Inferior parietal cortex (tissue), 1 donor: ENCODE results near the gene DAW1.
"Not testable (repeated sequence)": the region's sequence is repeated elsewhere in the genome, so short reads cannot be mapped to it uniquely, and the experiment has no call there.

Source experiments
- DNase-seq: peaks from one replicate; pipeline ENCODE4 v3.0.0-alpha.2; 2016; ENCODE audit errors: extremely low spot score

DAW1 gene

DNA sequence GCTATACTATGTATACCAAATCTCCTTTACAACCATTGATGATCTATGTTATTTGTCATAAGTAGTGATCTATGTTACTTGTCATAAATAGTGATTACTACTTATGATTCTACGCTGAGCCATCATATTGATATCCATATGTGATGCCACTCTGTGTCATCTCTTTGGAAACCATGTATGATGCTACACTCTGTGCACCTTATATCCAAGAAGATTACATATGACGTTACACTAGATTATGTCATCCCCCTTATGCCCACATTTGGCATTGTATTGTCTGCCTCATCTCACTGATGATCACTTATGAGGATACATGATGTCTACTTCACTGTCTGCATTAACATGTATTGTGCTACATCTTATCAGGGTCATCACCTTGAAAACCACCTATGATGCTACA, 42.9 kb downstream of the DAW1 start:
- no peak for DNase-seq

DNA sequence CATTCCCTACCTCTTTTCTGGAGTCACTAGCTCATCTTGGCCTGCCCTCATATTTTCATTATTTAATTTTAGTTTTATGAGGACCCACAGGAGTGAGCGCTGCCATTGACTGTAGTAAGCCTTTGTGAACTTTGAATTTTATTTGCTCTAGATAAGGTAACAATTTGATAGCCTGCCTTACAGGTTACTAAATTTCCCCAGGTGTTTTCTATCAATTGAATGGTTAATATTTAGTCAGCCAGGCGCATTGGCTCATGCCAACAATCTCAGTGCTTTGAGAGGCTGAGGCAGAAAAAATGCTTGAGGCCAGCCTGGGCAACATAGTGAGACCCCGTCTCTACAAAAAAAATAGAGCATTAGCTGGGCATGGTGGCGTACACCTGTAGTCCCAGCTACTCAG, 50.2 kb downstream of the DAW1 start:
- no peak for DNase-seq

DNA sequence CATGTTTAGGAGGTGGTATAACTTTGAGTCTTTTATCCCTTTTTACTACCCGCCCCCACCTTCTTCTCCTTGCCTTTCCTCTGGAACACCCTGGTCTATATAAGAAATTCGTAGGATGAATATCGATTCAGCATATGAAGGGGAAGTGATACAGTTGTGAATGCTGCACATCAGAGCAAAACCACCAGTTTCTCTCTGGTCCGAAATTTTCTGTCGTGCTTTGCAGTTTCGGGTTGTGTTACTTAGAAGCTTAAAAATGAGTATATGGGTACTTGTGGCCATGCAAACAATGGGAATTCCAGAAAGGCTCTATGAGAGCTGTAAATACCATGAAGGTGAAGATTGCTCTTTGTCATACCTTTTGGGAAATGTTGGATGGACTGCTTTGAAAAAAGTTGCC, 60.6 kb downstream of the DAW1 start:
- no peak for DNase-seq

DNA sequence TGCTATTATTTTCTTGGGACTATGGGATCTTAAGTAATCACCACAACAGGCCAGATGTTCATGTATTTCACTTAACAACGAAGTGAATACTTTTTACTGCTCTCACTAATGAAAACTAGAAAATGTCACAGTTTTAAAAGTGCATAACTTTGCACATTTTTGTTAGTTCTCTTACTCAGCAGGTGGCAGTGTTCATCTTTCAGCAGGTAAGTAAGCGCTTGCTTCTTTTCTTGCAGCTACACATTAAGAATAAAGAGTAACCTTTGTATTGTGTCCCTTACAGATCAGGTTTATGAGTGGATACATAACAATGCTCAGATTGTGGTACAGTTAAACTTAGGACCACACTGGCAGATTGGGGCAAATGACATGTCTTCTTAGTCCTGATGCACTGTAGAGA, 61.0 kb downstream of the DAW1 start:
- DNase-seq, result no peak

DNA sequence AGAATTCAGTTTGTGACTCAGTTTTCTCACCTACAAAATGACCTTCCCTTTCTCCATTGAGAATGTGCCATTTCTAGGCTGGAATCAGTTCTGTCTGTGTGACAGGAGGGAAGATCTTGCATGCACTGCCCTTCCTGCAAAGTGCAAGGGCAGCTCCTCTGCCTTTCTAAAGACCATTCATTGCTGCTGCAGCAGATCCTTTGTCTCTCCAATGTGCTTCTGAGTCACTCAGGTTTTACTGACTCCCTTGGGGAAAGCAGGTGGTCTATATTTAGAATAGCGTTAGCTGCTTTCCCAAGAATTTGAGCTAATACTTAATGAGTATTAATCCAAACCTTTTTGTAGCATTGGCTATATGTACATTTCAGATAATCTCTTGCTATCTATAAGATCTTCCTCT, 62.5 kb downstream of the DAW1 start:
- no peak for DNase-seq

DNA sequence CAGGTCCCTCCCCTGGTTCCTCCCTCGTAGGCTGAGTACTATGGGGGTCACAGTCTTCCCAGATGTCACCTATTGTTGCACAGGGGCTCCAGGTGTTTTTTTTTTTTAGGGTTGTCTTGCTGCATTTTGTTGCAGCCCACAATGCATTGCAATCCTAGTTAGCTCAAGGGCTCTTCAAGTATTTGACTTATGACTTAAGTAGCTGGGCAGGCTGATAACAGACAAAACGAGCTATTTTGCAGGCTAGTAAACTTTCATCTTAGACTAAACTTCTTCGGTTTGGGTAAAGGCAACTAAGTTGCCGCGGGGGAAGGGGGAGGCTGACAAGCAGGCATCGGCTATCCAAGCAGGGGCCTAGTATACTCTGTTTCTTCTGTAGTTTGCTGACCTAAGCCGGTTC, 64.8 kb downstream of the DAW1 start:
- not testable (repeated sequence) for DNase-seq

DNA sequence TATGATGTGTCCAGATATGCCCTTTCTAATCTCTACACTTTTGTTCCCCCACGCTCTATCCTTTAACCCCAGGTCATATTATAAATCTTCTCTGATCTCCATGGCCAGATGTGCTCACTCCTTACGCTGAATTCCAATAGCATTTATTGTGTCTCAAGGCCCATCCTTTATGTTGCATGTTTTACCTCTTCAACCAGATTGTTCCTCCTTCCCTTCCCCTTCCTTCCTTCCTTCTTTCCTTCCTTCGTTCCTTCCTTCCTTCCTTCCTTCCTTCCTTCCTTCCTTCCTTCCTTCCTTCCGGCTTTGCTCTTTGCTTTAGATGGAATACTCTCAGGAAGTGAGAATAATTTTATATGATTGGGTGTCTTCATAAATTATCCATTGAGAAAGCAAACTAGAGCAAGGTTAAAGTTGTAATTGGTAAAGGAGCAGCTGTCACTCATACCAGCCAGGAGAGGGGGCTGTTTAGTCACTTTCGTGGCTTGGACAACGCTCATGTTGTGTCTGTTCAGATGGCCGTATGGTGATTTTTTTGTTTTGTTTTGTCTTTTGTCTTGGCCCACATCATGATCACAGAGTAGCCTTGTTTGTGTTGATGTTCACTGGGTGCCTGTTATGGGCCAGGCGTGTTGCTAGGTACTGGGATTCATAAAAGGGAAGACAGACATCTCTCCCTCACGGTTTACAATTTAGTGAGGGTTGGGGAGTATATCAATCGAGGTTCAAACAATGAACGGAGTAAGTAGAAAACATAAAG, 68.0 kb downstream of the DAW1 start:
- DNase-seq, result peak; percentile 77

DNA sequence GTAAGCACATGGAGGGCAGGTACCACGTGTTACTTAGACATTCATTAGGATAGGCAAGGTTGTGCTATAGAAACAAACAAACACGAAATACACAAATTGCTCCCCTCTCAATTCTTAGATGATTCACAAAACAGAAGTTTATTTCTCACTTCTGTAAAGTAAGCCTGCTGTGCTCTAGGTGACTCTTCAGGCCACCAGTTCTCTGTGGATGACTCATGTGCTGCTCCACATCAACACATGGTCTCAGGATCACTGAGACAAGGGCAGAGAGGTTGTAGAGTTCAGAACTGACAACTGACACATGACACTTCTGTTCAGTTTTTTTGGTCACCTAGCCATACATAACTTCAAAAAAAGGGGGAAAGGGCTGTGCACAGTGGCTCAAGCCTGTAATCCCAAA, 70.6 kb downstream of the DAW1 start:
- no peak for DNase-seq

DNA sequence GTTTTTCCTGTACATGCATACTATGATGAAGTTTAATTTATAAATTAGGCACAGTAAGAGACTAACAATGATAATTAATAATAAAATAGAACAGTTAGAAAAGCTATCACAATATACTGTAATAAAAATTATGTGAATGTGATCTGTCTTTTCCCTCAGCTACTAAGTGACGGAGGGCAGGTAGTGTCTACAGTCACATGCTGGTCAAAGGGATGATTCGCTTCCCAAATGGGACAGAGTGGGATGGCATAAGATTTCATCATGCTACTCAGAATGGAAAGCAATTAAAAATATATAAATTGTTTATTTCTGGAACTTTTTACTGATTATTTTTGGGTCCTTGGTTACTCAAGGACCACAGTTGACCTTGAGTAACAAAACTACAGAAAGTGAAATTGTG, 71.5 kb downstream of the DAW1 start:
- no peak for DNase-seq

DNA sequence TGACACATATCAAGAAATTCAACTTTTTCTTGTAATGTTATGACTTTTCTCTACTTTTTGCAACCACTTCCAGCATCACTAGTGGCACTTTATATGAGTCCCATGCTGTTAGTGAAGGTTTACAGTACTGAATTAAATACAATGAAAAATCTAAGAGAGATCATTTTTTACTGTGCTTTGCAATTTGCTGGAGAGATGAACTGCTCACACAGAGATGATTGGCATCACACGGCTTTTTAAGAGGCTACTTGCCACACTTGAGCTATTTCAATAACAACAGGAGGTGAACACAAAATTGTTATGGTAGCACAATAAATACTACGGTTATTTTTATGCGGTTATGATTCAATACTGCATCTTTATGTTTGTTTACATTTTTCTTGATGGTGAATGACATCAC, 88.9 kb downstream of the DAW1 start:
- DNase-seq, result no peak

DNA sequence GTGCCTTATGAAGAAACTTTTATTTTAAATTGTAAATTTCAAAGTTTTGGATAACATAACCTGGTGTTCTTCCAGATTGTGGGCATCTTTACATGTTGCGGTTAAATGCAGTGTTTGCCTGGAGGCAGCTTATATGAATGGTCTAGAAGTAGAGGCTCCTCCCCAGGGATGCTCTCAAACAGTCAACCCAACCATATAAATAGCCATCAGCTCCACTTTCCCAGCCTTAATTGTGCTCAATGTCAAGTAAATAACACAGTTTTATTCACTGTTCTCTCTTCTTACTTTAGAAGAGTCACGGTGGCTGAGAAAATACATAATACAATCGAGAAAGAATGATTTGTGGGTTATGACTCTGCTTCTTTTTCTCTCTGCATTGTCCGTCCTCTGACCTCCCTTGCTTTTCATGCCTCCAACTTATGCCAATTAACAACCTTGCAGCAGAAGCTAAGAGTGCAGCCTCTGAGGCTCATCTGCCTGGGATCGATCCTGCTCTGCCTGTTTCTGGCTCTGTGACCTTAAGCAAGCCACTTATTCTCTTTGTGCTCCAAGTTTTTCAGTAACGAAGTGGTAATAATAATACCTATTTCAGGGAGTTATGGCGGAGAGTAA, 100.3 kb downstream of the DAW1 start:
- no peak for DNase-seq

DNA sequence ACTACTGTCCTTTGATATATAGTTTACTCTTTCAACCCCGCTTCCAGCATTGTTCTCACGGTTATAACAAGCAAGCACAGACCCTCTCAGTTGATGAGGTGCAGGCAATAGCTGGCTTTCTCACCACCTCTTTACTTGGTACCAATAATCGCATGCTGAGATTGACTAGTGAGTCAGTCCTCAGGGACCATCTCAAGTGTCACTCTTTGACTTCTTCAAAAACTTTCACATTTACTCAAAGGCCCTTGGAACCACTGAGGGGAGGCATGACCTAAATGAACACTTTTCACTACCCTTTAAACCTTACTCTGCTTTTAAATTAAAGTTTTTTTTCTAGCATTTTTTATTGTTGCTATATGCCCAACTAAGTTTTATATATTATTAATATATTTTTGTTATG, 101.8 kb downstream of the DAW1 start:
- no peak for DNase-seq
